Measurements from ENCODE around the gene KANSL1. TPM values are rescaled to one million over a fixed set of nuclear protein-coding genes. Genes with fewer than 3 reads are reported as not detected.

KANSL1 gene
- total and polyA plus RNA-seq, 2 experiments from 2014 or later: 49.0 to 206 TPM

DNA sequence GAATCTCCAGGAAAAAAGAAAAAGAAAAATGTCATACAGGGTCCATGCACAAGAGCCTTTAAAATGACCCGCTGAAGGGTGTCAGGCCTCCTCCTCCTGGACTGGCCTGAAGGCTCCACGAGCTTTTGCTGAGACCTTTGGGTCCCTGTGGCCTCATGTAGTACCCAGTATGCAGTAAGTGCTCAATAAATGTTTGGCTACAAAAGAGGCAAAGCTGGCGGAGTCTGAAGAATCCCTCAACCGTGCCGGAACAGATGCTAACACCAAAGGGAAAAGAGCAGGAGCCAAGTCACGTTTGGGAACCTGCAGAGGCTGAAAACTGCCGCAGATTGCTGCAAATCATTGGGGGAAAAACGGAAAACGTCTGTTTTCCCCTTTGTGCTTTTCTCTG, 193.3 kb downstream of the KANSL1 start:
- Mint-ChIP-seq H3K4me1 (no peaks in the 10 kb centered on the region), H3K4me3 (no peak overlapping the region), H3K27me3 (ENCODE audit: insufficient read depth, low read depth, poor library complexity) (peaks cover 17% of the 10 kb centered on the region), H3K36me3 (ENCODE audit: low read depth) (no peaks in the 10 kb centered on the region), H3K9me3 (no peaks in the 10 kb centered on the region), H3K27ac (no peak overlapping the region)
- Histone ChIP-seq H3K4me1 (ENCODE audit: insufficient read depth) (no peaks in the 10 kb centered on the region), H2AFZ (no peak overlapping the region), H3K27me3 (ENCODE audit: insufficient read depth) (no peaks in the 10 kb centered on the region), H3K27ac (ENCODE audit: low read depth) (no peak overlapping the region), H3K9me2 (ENCODE audit: insufficient read depth) (no peaks in the 10 kb centered on the region), H3K36me3 (ENCODE audit: insufficient read depth) (no peaks in the 10 kb centered on the region), H3K79me2 (replicated peaks; ENCODE audit: insufficient read depth) (no peaks in the 10 kb centered on the region), H3K4me2 (no peak overlapping the region), H4K20me1 (replicated peaks; ENCODE audit: insufficient read depth) (no peaks in the 10 kb centered on the region), H3K4me3 (no peak overlapping the region), H3F3A (replicated peaks; ENCODE audit: low read depth) (no peaks in the 10 kb centered on the region)
- TF ChIP-seq, protein P1, sequence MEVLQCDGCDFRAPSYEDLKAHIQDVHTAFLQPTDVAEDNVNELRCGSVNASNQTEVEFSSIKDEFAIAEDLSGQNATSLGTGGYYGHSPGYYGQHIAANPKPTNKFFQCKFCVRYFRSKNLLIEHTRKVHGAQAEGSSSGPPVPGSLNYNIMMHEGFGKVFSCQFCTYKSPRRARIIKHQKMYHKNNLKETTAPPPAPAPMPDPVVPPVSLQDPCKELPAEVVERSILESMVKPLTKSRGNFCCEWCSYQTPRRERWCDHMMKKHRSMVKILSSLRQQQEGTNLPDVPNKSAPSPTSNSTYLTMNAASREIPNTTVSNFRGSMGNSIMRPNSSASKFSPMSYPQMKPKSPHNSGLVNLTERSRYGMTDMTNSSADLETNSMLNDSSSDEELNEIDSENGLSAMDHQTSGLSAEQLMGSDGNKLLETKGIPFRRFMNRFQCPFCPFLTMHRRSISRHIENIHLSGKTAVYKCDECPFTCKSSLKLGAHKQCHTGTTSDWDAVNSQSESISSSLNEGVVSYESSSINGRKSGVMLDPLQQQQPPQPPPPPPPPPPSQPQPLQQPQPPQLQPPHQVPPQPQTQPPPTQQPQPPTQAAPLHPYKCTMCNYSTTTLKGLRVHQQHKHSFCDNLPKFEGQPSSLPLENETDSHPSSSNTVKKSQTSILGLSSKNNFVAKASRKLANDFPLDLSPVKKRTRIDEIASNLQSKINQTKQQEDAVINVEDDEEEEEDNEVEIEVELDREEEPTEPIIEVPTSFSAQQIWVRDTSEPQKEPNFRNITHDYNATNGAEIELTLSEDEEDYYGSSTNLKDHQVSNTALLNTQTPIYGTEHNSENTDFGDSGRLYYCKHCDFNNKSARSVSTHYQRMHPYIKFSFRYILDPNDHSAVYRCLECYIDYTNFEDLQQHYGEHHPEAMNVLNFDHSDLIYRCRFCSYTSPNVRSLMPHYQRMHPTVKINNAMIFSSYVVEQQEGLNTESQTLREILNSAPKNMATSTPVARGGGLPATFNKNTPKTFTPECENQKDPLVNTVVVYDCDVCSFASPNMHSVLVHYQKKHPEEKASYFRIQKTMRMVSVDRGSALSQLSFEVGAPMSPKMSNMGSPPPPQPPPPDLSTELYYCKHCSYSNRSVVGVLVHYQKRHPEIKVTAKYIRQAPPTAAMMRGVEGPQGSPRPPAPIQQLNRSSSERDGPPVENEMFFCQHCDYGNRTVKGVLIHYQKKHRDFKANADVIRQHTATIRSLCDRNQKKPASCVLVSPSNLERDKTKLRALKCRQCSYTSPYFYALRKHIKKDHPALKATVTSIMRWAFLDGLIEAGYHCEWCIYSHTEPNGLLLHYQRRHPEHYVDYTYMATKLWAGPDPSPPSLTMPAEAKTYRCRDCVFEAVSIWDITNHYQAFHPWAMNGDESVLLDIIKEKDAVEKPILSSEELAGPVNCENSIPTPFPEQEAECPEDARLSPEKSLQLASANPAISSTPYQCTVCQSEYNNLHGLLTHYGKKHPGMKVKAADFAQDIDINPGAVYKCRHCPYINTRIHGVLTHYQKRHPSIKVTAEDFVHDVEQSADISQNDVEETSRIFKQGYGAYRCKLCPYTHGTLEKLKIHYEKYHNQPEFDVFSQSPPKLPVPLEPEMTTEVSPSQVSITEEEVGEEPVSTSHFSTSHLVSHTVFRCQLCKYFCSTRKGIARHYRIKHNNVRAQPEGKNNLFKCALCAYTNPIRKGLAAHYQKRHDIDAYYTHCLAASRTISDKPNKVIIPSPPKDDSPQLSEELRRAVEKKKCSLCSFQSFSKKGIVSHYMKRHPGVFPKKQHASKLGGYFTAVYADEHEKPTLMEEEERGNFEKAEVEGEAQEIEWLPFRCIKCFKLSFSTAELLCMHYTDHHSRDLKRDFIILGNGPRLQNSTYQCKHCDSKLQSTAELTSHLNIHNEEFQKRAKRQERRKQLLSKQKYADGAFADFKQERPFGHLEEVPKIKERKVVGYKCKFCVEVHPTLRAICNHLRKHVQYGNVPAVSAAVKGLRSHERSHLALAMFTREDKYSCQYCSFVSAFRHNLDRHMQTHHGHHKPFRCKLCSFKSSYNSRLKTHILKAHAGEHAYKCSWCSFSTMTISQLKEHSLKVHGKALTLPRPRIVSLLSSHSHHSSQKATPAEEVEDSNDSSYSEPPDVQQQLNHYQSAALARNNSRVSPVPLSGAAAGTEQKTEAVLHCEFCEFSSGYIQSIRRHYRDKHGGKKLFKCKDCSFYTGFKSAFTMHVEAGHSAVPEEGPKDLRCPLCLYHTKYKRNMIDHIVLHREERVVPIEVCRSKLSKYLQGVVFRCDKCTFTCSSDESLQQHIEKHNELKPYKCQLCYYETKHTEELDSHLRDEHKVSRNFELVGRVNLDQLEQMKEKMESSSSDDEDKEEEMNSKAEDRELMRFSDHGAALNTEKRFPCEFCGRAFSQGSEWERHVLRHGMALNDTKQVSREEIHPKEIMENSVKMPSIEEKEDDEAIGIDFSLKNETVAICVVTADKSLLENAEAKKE (CRISPR knock-in tag; IDR thresholded peaks at IDR 0.05): no peak
- TF ChIP-seq EZH2phosphoT487 (IDR thresholded peaks at IDR 0.05; ENCODE audit: unreplicated experiment) (no peak), JUNB (IDR thresholded peaks at IDR 0.05; ENCODE audit: unreplicated experiment) (no peak), CREB1 (CRISPR knock-in tag; IDR thresholded peaks at IDR 0.05; ENCODE audit: low read depth) (no peak), NANOG (IDR thresholded peaks at IDR 0.05; ENCODE audit: borderline replicate concordance) (no peak), ZNF331 (CRISPR knock-in tag; IDR thresholded peaks at IDR 0.05; ENCODE audit: low read depth) (no peak), STAT1 (IDR thresholded peaks at IDR 0.05; ENCODE audit: unreplicated experiment) (no peak), ZNF114 (CRISPR knock-in tag; IDR thresholded peaks at IDR 0.05) (no peak)
- TF ChIP-seq, protein P2, sequence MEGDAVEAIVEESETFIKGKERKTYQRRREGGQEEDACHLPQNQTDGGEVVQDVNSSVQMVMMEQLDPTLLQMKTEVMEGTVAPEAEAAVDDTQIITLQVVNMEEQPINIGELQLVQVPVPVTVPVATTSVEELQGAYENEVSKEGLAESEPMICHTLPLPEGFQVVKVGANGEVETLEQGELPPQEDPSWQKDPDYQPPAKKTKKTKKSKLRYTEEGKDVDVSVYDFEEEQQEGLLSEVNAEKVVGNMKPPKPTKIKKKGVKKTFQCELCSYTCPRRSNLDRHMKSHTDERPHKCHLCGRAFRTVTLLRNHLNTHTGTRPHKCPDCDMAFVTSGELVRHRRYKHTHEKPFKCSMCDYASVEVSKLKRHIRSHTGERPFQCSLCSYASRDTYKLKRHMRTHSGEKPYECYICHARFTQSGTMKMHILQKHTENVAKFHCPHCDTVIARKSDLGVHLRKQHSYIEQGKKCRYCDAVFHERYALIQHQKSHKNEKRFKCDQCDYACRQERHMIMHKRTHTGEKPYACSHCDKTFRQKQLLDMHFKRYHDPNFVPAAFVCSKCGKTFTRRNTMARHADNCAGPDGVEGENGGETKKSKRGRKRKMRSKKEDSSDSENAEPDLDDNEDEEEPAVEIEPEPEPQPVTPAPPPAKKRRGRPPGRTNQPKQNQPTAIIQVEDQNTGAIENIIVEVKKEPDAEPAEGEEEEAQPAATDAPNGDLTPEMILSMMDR (conservative IDR thresholded peaks at IDR 0.05; ENCODE audit: low read depth in 2 of 2): no peak
- TF ChIP-seq, protein P3, sequence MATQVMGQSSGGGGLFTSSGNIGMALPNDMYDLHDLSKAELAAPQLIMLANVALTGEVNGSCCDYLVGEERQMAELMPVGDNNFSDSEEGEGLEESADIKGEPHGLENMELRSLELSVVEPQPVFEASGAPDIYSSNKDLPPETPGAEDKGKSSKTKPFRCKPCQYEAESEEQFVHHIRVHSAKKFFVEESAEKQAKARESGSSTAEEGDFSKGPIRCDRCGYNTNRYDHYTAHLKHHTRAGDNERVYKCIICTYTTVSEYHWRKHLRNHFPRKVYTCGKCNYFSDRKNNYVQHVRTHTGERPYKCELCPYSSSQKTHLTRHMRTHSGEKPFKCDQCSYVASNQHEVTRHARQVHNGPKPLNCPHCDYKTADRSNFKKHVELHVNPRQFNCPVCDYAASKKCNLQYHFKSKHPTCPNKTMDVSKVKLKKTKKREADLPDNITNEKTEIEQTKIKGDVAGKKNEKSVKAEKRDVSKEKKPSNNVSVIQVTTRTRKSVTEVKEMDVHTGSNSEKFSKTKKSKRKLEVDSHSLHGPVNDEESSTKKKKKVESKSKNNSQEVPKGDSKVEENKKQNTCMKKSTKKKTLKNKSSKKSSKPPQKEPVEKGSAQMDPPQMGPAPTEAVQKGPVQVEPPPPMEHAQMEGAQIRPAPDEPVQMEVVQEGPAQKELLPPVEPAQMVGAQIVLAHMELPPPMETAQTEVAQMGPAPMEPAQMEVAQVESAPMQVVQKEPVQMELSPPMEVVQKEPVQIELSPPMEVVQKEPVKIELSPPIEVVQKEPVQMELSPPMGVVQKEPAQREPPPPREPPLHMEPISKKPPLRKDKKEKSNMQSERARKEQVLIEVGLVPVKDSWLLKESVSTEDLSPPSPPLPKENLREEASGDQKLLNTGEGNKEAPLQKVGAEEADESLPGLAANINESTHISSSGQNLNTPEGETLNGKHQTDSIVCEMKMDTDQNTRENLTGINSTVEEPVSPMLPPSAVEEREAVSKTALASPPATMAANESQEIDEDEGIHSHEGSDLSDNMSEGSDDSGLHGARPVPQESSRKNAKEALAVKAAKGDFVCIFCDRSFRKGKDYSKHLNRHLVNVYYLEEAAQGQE (IDR thresholded peaks at IDR 0.05; ENCODE audit: unreplicated experiment): no peak
- ATAC-seq: no peak
- no peak for DNase-seq (ENCODE audit: low spot score)
